Stimulated activated CD4-positive, alpha-beta T cell treated with anti-CD3 and anti-CD28 coated beads, Interleukin-15, amount 100 ng/mL, for 48 hours (primary cell): ENCODE measurements around the gene TMX1.

ENCODE experiments used
- DNase-seq, 2 donors: peaks; one replicate each; pipeline ENCODE4 v3.0.0-alpha.2; 2020; ENCODE audit warnings: low read depth in 2 of 2

Gene TMX1

GRCh38 chr14:51293149-51293911 lies 53.3 kb downstream of the TMX1 start:
- no peak for DNase-seq

- no peak for DNase-seq
Measured at GRCh38 chr14:51293912-51294389, 53.9 kb downstream of the TMX1 start.

- no peak for DNase-seq
Measured at GRCh38 chr14:51294951-51295525, 55.0 kb downstream of the TMX1 start.

GRCh38 chr14:51295646-51296263 lies 55.7 kb downstream of the TMX1 start:
- DNase-seq = no peak

GRCh38 chr14:51297066-51297465 lies 57.0 kb downstream of the TMX1 start:
- no peak for DNase-seq

- no peak for DNase-seq
Measured at GRCh38 chr14:51298895-51299294, 58.8 kb downstream of the TMX1 start.

- no peak for DNase-seq
Measured at GRCh38 chr14:51302295-51303030, 62.4 kb downstream of the TMX1 start.

GRCh38 chr14:51304438-51304837 lies 64.4 kb downstream of the TMX1 start:
- DNase-seq = peak in 1 of 2 donors; percentile 33

GRCh38 chr14:51304941-51305340 lies 64.9 kb downstream of the TMX1 start:
- no peak for DNase-seq

- no peak for DNase-seq
Measured at GRCh38 chr14:51305751-51306150, 65.7 kb downstream of the TMX1 start.
